Measurements from ENCODE around the gene ZCCHC14.

Gene ZCCHC14

DNA sequence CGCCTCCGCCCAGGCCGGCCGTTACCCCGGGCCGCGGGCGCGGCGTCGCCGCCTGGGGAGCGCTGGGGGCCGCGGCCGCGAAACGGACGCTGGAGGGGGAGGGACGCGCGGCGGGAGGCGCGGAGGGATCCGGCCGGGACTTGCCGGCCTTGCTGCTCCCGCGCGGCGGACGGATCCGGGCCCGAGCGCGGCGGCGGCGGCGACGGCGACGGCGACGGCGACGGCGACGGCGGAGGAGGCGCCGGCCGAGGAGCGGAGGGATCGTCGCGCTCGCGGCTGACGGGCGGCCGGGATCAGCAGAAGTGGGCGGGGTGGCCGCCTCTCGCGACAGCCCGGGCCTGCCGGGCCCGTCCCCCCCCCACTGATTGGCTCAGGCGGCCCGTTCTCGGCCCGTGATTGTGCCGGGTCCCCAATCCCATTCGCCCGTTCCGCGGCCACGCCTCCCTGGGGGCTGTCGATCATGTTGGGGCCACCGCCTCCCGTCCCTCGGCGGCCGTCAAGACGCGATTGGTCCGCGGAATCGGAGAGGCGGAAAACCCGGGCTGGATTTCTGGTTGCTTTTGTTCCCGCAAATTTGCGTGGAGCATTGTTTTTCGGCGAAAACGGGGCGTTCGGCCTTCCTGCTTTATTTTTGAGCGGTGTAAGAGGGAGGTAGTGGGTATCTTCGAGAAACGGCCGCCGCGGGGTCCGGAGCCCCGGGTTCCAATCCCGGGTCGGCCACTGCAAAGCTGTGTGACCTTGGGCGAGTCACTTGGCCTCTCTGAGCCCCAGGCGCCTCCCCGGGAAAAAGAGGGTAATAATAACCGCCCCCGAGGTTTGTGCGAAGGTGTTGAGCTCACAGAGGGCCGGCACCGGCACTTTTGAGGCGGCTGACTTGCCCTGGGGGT, at the start of gene ZCCHC14:
TSS of gene ZCCHC14 (minus strand) at position 304 of the 887 bp plus-strand sequence. CDS start 786 bp downstream, outside the sequence.
- DNase-seq (ENCODE audit: low spot score) = peak; percentile 96

DNA sequence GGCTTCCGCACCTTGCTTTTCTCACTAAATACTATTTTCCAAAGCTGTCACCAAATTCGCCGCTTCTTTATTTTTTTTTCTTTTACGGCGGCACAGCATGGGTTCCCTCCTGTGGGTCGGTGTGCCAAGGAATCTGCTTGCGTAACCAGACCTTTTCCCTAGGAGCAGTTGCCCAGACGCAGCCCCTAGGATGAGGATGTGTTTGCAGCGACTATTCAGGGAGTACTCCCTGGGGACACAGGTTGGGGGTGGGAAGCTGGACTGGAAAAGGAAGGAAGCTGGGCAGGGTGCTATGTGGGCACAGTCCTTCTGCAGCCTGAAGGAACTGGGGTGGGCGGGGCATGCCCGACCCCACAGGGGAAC, 49.0 kb upstream of the ZCCHC14 start:
- DNase-seq (ENCODE audit: low spot score) = no peak

GRCh38 chr16:87541147-87541871, 48.5 kb upstream of the ZCCHC14 start:
- no peak for DNase-seq (ENCODE audit: low spot score)

DNA sequence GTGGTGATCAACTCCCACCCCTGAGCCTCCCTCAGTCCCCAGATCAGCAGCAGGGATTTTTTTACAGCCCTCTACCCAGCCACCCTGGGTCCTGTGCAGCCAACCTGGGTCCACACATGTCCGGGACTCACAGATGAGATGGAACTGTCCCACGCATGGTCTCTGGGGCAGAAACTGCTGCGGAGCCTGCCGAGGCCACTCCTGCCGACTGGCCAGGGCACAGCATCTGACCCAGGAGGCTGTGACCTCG, 48.0 kb upstream of the ZCCHC14 start:
- DNase-seq (ENCODE audit: low spot score) = no peak

DNA sequence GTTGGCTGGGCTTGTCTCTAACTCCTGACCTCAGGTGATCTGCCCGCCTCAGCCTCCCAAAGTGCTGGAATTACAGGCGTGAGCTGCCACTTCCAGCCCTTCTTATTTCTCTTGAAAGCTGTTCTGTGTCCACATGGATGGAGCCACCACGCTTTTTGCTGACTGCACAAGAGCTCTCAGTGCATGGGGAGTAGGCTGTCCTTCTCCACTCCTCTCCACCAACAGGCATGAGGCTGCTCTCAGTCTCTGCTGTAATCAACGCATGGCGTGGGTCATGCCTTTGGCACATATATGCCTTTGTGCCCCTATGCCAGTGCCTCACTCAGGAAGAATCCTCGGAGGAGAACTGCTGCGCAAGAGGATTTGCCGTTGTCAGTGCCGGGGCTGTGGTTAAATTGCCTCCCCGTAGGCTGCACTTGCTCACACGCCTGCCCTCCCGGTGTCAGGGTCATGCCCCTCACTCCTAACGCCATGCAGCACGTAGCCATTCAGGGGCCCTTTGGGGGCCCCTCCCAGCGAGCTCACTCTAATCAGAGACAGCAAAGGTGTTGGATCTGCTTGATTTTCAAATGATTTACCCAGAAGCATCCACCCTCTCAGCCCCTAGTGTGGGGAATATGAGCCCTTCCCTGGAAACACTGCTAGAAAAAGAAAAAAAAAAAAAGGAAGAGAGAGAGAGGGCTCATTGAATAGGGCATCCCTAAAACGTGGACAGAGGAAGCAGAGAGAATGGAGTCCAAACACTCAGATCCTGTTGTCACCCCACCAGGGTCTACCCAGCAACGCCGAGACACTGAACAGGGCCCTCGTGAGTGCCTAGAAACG, 47.5 kb upstream of the ZCCHC14 start:
- no peak for DNase-seq (ENCODE audit: low spot score)

- DNase-seq (ENCODE audit: low spot score) = no peak
These were observed 46.3 kb upstream of the ZCCHC14 start for GRCh38 chr16:87539113-87539512.

- DNase-seq (ENCODE audit: low spot score) = no peak
These were observed 45.8 kb upstream of the ZCCHC14 start for GRCh38 chr16:87538594-87538993.

DNA sequence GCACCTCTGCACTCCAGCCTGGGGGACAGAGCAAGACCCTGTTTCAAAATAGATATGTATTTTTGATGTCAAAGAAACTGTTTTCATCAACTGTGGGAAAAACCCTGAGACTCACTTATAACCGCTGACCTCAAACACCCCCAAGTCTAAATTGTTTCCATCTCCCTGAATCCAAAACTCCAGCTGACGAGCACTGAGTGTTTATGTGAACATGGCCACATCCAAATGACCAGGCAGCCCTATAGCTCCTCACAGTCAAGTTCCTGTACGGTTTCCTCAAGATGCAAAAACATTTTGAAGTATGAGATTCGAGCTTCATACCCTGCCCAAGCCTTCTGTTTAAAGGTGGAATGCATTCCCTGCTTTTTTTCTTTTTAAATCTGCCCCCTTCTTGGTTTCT, 45.3 kb upstream of the ZCCHC14 start:
- DNase-seq (ENCODE audit: low spot score) = no peak

DNA sequence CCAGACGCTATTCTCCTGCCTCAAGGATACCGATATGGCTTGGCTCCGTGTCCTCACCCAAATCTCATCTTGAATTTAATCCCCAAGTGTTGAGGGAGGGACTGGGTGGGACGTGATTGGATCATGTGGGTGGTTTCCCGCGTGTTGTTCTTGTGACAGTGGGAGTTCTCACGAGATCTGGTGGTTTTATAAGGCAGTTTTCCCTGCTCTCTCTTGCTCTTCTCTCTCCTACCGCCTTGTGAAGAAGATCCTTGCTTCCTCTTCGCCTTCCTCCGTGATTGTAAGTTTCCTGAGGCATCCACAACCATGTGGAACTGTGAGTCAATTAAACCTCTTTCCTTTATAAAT, 43.9 kb upstream of the ZCCHC14 start:
- no peak for DNase-seq (ENCODE audit: low spot score)

DNA sequence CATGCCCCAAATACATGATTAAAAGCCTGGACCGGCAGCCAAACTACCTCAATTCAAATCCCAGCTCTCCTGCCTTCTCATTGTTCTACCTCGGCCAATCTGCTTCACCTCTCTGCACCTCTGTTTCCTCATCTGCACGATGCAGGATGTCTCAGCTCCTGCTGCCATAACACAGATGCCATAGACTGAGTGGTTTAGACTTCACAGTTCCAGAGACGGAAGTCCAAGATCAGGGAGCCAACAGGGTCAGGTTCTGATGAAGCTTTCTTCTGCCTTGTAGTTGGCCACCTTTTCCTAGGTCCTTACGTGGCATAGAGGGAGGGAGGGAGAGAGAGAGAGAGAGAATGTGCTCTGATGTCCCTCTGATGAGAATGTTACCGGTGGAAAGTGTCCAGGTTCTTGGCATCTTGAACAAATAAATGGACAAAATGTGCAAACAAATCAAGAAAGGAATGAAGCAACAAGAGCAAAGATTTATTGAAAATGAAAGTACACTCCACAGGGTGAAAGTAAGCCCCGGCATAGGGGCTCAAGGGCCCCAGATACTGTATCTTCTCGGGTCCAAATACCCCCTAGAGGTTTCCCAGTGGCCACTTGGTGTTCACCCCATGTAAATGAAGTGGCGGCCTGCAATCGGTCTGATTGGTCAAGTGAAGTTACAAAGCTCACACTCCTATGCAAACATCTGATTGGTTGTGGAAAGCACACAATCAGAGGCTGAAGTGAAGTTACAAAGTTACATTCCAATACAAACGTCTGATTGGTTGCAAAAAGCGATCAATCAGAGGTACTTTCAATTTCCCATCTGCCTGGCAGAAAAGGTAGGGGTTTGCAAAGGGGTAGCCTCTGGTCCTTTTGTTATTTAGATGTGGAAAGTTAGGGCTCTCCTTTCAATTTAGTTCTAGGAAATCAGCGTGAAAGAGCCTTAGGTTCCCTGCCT, 43.3 kb upstream of the ZCCHC14 start:
- DNase-seq (ENCODE audit: low spot score) = no peak

GRCh38 chr16:87535457-87535854, 42.6 kb upstream of the ZCCHC14 start:
- no peak for DNase-seq (ENCODE audit: low spot score)

DNA sequence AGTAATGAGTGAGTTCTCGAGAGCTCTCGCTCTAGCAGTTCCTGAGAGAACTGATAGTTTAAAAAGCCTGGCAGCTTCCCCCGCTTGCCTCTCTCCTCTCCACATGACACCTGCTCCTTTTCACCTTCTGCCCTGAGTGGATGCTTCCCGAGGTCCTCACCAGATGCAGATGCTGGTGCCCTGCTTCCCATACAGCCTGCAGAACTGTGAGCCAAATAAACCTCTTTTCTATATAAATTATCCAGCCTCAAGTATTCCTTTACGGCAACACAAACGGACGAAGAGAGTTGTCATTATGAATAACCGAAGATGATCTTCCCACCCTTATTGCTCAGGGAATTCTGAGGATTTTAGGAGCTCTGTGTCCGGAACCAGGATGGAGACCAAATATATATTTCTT, 41.9 kb upstream of the ZCCHC14 start:
- no peak for DNase-seq (ENCODE audit: low spot score)

- no peak for DNase-seq (ENCODE audit: low spot score)
These were observed 41.3 kb upstream of the ZCCHC14 start for GRCh38 chr16:87534030-87534653.

GRCh38 chr16:87533061-87533460, 40.2 kb upstream of the ZCCHC14 start:
- no peak for DNase-seq (ENCODE audit: low spot score)

DNA sequence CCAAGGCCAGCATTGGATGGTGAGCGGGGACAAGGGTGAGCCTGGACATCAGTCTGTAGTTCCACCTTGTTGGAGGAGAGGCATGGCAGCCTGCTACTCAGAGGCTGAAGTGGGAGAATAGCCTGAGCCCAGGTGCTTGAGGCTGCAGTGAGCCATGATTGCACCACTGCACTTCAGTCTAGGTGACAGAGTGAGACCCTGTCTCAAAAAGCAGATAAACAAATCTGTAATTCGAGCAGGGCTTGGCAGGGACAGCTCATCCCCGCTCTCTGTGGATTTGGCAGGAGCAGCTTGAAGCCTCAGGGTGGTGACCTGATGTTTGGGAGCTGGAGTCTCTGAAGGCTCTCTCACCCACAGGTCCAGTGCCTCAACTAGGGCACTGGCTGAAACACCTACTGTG, 38.6 kb upstream of the ZCCHC14 start:
- DNase-seq (ENCODE audit: low spot score) = no peak

- DNase-seq (ENCODE audit: low spot score) = no peak
These were observed 36.1 kb upstream of the ZCCHC14 start for GRCh38 chr16:87528690-87529579.

DNA sequence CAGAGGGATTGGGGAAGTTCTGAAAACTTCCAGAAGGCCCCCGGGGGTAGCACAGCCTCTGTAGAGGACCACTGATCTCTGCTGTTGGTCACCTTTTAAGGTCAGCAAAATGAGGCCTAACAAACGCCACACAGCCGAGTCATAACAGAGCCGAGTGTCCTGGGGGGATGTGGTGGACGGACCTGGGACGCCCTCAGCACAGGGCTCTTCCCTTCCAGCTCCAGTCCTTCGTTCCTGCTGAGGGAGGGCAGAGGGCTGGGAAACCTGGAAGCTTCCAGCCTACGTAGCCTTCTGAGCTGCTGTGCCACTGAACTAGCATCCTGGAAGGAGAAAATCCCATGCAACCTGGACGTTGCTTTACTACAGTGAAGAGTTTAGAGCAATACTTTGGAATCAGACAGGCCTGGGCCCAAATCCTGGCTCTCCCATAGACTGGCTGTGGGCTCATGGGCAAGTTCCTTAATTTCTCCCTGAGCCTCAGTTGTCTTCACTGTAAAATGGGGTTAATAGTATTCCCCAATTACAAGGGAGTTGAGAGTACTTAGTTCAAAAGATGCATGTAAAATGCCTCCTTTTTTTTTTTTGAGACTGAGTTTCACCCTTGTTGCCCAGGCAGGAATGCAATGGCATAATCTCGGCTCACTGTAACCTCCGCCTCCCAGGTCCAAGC, 34.4 kb upstream of the ZCCHC14 start:
- no peak for DNase-seq (ENCODE audit: low spot score)

DNA sequence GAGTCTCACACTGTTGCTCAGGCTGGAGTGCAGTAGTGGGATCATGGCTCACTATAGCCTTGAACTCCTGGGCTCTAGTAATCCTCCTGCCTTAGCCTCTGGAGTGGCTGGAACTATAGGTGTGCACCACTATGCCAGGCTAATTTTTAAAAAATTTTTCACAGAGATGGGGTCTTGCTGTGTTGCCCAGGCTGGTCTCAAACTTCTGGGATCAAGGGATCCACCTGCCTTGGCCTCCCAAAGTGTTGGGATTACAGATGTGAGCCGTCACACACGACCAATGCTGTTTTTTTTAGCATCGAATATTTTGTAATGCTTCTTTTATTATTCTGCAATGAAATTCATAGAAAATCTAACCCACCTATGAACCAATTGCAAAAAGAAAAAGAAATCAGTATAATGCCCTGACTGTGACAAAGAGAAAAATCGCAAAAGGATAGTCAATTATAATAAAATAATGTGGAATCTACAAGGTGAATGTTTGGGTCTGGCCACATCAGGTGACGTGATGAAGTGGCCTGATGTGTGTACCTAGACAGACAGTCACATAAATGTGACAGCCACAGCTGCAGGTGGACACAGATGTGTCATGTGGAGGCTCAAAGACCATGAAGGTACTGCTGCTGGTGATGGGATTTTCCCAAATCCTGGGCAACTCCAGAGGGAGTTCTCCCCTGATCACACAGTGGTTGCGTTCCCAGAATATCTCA, 33.6 kb upstream of the ZCCHC14 start:
- no peak for DNase-seq (ENCODE audit: low spot score)

DNA sequence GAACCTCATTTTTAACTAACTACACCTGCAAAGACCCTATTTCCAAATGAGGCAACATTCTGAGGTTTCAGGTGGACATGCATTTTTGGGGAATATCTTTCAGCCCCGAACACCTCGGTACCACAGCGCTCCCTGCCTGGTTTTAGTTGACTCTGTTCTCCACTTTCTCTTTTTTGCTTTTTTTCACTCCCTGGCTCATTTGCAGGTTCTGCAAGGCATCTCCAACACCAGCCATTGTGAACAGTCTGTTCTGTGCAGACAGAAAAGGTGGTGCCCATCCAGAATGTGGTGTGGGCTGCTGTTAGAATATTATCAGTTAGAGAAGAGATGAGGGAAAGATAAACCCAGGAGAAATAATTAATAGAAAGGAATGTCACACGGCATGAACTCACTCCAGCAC, 32.5 kb upstream of the ZCCHC14 start:
- DNase-seq (ENCODE audit: low spot score) = no peak
